Measurements from ENCODE around the gene NSUN5. TPM values are rescaled to one million over a fixed set of nuclear protein-coding genes. Genes with fewer than 3 reads are reported as not detected.

NSUN5 gene
- total RNA-seq, 1 donor from 2014 or later: 37.5 TPM

GRCh38 chr7:73345538-73345937 is 36.9 kb upstream of the NSUN5 start:
- no peak overlapping the region for H3K27ac Mint-ChIP-seq (ENCODE audit: unreplicated experiment)
- TF ChIP-seq CTCF (IDR thresholded peaks at IDR 0.05; ENCODE audit: partially characterized antibody, unreplicated experiment): no peak
- H3K9me3 Mint-ChIP-seq (ENCODE audit: unreplicated experiment): no peaks in the 10 kb centered on the region
- peaks cover 5% of the 10 kb centered on the region for H3K36me3 Mint-ChIP-seq (ENCODE audit: unreplicated experiment)
- peaks cover 5% of the 10 kb centered on the region for H3K4me1 Mint-ChIP-seq (ENCODE audit: low read depth, unreplicated experiment)
- no peak overlapping the region for H3K4me3 Mint-ChIP-seq (ENCODE audit: unreplicated experiment)
- H3K27me3 Mint-ChIP-seq (ENCODE audit: unreplicated experiment): no peaks in the 10 kb centered on the region
- DNase-seq: no peak

- no peaks in the 10 kb centered on the region for H3K9me3 Mint-ChIP-seq (ENCODE audit: unreplicated experiment)
- H3K27ac Mint-ChIP-seq (ENCODE audit: unreplicated experiment): no peak overlapping the region
- H3K27me3 Mint-ChIP-seq (ENCODE audit: unreplicated experiment): no peaks in the 10 kb centered on the region
- H3K4me3 Mint-ChIP-seq (ENCODE audit: unreplicated experiment): no peak overlapping the region
- no peak for TF ChIP-seq CTCF (IDR thresholded peaks at IDR 0.05; ENCODE audit: partially characterized antibody, unreplicated experiment)
- no peak for DNase-seq
- peaks cover 3% of the 10 kb centered on the region for H3K4me1 Mint-ChIP-seq (ENCODE audit: low read depth, unreplicated experiment)
- H3K36me3 Mint-ChIP-seq (ENCODE audit: unreplicated experiment): peaks cover 5% of the 10 kb centered on the region
These were observed 35.2 kb upstream of the NSUN5 start for GRCh38 chr7:73343671-73344380.

GRCh38 chr7:73342645-73343044 is 34.0 kb upstream of the NSUN5 start:
- no peak overlapping the region for H3K27ac Mint-ChIP-seq (ENCODE audit: unreplicated experiment)

GRCh38 chr7:73341877-73342276 is 33.3 kb upstream of the NSUN5 start:
- H3K9me3 Mint-ChIP-seq (ENCODE audit: unreplicated experiment): no peaks in the 10 kb centered on the region
- no peak overlapping the region for H3K27ac Mint-ChIP-seq (ENCODE audit: unreplicated experiment)
- no peaks in the 10 kb centered on the region for H3K36me3 Mint-ChIP-seq (ENCODE audit: unreplicated experiment)
- TF ChIP-seq CTCF (IDR thresholded peaks at IDR 0.05; ENCODE audit: partially characterized antibody, unreplicated experiment): no peak
- H3K4me1 Mint-ChIP-seq (ENCODE audit: low read depth, unreplicated experiment): peaks cover 3% of the 10 kb centered on the region
- no peak for DNase-seq
- H3K4me3 Mint-ChIP-seq (ENCODE audit: unreplicated experiment): no peak overlapping the region
- no peaks in the 10 kb centered on the region for H3K27me3 Mint-ChIP-seq (ENCODE audit: unreplicated experiment)

More at GRCh38 chr7:73342645-73343044, 34.0 kb upstream of the NSUN5 start:
- H3K4me1 Mint-ChIP-seq (ENCODE audit: low read depth, unreplicated experiment): peaks cover 3% of the 10 kb centered on the region
- no peaks in the 10 kb centered on the region for H3K9me3 Mint-ChIP-seq (ENCODE audit: unreplicated experiment)
- DNase-seq: no peak
- TF ChIP-seq CTCF (IDR thresholded peaks at IDR 0.05; ENCODE audit: partially characterized antibody, unreplicated experiment): no peak
- no peaks in the 10 kb centered on the region for H3K27me3 Mint-ChIP-seq (ENCODE audit: unreplicated experiment)
- no peak overlapping the region for H3K4me3 Mint-ChIP-seq (ENCODE audit: unreplicated experiment)
- H3K36me3 Mint-ChIP-seq (ENCODE audit: unreplicated experiment): no peaks in the 10 kb centered on the region

- Mint-ChIP-seq H3K27ac (ENCODE audit: unreplicated experiment) (no peak overlapping the region), H3K4me3 (ENCODE audit: unreplicated experiment) (no peak overlapping the region), H3K4me1 (ENCODE audit: low read depth, unreplicated experiment) (no peaks in the 10 kb centered on the region), H3K36me3 (ENCODE audit: unreplicated experiment) (no peaks in the 10 kb centered on the region), H3K27me3 (ENCODE audit: unreplicated experiment) (no peaks in the 10 kb centered on the region), H3K9me3 (ENCODE audit: unreplicated experiment) (no peaks in the 10 kb centered on the region)
- DNase-seq: no peak
- no peak for TF ChIP-seq CTCF (IDR thresholded peaks at IDR 0.05; ENCODE audit: partially characterized antibody, unreplicated experiment)
These were observed 31.9 kb upstream of the NSUN5 start for GRCh38 chr7:73340514-73340913.
